GM19455 (cell line): ENCODE data around the gene S1PR3.

Source experiments
- ATAC-seq: cut with Tn5 transposase; IDR thresholded peaks from one replicate; pipeline ENCODE4 v1.9.1; 2021; ENCODE audit not compliant: unreplicated experiment

S1PR3 gene

DNA sequence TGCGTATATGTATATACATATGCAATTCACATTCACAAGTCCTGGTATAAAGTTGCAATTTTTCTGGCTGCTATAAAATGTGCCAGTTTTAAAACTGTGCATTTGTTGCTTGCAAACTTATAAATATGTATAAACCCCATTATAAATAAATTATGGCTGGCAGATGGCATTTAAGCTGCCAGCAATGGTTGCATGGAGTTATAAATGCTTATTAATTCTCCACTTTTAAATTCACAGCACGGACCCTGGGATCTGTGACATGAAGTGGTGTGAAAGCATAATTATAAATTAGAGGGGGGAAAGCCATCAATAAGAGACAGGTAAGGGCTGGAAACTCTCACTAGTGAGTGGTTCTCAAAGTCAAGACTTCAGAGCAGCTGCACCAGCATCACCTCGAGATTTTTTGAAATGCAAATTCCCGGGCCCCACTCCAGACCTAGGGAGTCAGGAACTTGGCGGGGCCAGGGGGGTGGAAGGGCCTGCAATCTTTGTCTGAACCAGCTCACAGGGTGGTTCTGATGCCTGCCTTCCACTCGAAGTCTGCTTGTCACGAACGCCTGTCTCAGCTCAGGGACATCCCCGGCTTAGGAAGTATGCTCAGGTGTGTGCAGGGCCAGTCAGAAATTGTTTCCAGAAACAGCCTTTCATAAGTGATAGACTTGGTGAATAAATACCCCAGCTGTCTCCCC is 16.9 kb downstream of the S1PR3 start:
- ATAC-seq = no peak

- ATAC-seq = no peak
Measured at GRCh38 chr9:89008744-89009545, 17.7 kb downstream of the S1PR3 start.

DNA sequence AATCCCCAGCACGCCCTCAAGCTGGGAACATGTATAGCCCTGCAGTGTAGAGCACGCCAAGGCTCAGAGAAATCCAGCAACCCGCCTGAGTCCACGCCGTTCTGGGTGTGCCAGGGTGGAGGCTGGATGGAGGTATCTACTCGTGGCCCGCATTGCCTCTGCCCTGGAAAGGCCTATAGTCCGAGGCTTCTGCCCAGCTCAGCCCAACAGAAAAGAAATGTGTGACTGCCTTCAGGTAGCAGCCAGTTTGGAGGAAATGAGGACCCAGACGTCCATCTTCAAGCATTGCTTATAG is 18.2 kb downstream of the S1PR3 start:
- ATAC-seq = no peak

GRCh38 chr9:89010056-89010455 is 18.8 kb downstream of the S1PR3 start:
- no peak for ATAC-seq

GRCh38 chr9:89010526-89011111 is 19.4 kb downstream of the S1PR3 start:
- ATAC-seq = no peak

DNA sequence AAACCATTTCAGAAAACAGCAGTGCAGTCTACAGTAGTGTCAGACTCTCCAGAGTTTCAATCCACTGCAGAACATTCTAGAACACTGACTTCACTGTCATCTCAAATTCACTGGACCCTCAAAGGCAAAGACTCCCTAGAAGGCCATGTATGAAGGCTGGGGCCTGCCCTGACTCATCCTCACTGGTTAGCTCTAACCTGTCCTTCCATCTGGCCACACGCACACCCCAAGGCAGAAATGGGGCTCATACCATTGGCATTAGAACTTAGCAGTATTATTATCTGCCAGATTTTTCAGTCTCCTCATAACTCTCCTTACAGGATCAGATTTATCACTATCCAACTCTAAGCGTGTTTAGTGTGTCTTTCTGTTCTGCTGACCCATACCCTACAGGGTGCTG is 20.4 kb downstream of the S1PR3 start:
- no peak for ATAC-seq

GRCh38 chr9:89012294-89013042 is 21.2 kb downstream of the S1PR3 start:
- no peak for ATAC-seq

- no peak for ATAC-seq
Measured at GRCh38 chr9:89013660-89014059, 22.4 kb downstream of the S1PR3 start.

DNA sequence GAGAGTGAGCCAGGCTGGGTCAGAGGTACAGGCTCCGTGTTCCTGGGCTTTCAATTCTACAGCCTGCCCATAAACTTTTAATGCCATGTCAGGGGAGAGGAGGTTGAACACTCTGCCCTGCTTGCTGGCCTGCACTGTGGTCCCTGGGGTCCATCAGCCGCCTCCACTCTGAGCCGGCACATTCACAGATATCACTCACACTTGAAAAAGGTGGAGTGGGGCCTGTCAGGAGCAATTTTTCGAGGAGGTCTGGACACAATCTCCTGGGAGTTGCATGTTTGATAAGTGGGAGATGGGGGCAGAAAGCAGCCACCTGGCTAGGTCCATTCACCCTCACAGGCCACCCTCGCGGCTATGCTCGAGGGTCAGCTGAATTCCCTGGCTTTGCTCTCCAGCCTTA is 22.9 kb downstream of the S1PR3 start:
- no peak for ATAC-seq

- no peak for ATAC-seq
Measured at GRCh38 chr9:89015336-89015735, 24.1 kb downstream of the S1PR3 start.

DNA sequence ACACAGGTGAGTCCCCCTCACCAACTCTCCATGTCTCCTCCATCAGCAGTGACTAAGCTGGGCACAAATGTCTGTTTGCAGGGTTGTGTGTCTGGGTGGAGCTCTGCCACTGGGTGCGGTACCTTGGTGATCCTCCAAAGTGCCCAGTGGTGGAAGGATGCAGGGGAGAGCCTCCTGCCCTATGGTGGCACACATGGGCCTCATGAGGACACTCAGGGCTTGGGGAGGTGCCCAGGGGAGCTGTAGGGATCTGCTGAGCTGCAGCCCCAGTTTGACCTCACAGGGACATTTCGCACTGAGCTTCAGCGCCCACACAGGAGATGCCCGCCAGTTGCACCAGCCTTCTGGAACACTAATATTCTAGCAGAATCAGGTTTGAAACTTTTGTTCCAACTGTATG is 29.5 kb downstream of the S1PR3 start:
- ATAC-seq = no peak

- no peak for ATAC-seq
Measured at GRCh38 chr9:89021154-89021803, 30.0 kb downstream of the S1PR3 start.

DNA sequence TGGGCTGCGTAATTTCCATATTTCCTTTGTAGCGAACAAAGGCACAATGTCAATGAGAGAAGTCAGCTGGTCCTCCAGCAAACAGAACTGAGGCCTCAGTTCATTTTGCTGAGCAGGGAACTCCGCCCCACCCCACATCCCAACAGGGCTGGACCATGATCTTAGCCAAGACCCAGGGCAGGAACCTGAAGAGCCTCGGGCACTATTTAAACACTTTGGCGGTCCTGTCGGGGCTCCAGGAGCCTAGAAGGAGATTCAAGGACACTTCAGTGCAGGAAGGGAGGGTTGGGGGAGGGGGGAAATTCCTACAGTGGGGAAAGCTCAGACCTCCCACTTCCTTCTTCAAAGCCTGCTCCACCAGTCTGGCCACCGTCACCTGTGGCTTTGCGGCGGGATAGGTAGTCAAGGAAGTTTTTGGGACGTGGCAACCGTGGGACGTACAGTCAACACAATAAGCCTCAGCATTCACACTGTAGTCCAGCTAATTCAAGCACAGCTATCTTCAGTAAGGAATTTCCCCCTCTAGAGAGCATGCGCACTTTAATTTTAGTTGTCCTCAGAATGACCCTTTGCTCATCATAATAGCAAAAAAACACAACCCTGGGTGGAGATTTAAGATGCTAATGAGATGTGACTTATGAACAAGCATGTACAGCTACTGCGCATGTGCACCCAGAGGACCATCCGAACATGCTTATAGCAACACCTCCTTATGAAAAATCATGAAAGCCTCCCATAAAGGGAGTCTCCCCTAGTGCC is 30.9 kb downstream of the S1PR3 start:
- ATAC-seq = no peak

- no peak for ATAC-seq
Measured at GRCh38 chr9:89022902-89023301, 31.6 kb downstream of the S1PR3 start.

DNA sequence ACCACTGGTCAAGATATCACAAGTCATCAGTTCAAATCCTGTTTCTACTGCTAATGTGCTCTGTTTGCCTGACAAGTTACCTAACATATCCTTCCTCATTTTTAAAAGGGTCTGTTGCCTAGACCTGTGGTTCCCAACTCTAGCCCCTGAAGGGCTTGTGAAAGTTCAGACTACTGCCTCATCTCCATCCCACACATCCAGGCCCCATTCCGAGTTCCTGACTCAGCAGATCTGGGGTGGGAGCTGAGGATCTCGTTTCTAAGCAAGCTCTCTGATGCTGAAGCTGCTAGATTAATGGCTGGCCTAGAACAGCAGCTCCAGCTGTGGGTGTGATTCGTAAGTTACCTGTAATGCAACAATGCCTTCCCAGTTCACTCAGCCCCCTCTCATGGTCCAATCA is 32.5 kb downstream of the S1PR3 start:
- no peak for ATAC-seq

- no peak for ATAC-seq
Measured at GRCh38 chr9:89024727-89025126, 33.5 kb downstream of the S1PR3 start.

DNA sequence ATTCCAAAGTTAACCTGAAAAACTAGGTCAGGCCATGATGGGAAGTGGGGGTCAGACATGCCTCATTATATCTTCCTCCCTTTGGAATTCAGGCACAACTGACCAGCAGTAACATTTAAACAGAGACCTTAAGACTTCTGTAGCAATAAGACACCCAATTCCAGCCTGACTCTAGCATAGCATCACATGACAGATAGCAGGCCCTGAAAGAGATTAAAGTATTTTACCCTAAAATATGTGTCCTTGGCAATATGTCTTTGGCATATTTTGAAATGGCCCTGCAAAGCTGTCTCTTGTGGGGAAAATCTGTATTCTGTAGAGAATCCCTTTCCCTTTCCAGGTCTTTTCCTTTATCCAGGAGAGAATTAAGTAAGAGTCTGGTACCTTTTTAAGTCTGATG is 34.3 kb downstream of the S1PR3 start:
- no peak for ATAC-seq

- no peak for ATAC-seq
Measured at GRCh38 chr9:89026876-89027275, 35.6 kb downstream of the S1PR3 start.

DNA sequence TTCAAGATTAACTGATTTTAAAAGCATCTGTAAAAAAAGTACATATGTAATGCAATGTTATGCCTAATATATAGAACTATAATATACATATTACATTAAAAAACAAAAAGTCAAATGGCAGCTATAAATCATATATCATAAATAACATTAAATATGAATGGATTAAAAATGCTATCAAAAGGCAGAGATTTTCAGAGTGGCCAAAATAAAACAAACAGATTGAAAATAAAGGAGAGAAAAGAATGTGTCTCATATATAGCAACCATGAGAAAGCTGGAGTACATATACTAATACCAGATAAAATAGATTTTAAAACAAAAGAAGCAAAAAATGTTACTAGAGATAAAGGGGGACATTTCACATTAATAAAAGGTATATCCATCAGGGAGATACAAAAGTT is 38.5 kb downstream of the S1PR3 start:
- ATAC-seq = no peak

- ATAC-seq = no peak
Measured at GRCh38 chr9:89032173-89032572, 40.9 kb downstream of the S1PR3 start.

GRCh38 chr9:89032661-89033060 is 41.4 kb downstream of the S1PR3 start:
- ATAC-seq = no peak
